Activated CD4-positive, alpha-beta T cell treated with anti-CD3 and anti-CD28 coated beads, Interleukin-2, amount 50 U/mL, for 48 hours (primary cell): ENCODE results near the gene ATP13A5.

Source experiments
- DNase-seq, 2 experiments: peaks; one replicate each; pipeline ENCODE4 v3.0.0-alpha.2; 2020

Gene ATP13A5

DNA sequence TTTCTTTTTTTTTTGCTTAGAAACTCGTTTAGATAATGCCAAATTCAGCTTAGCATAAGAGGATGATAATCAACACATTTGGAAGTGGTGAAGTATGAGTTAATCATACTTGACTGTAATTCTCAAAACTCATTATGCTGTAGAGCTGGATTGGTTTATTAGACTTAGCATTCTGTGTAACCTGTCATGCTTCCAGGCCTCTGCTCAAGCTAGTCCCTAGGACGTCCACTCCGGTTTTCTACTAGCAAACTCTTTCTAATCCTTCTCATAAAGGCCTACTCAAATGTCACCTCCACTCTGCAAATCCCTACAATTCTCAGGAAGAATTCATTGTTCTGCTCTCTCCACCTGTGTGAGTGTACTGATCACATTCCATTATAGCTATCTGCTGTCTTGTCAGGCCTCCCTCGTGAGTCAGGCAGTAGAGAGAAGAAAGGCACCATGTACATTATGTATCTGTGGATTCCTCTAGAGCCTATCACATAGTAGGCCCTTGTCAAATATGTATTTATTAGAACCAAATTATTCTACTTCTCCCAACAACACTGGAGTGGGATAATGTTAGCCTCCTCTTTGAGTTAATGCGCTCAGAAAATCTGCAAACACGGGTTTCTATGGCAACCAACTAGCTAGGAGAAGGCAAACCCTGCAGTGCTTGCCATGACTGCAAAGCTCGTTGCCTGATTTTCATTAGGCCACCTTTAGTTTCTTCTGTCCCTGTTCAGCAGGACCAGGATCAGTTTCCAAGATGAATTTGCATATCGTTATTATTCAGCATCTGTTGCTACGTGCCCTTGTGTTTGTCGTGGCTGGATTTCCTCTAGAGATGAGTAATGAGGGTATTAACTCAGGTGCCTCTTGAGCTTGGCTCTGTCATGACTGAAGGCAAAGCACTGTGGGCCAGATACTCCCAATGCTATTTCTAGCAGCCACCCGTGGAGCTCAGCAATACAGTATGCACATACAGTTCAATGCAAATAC is 30.7 kb downstream of the ATP13A5 start:
- DNase-seq: no peak

DNA sequence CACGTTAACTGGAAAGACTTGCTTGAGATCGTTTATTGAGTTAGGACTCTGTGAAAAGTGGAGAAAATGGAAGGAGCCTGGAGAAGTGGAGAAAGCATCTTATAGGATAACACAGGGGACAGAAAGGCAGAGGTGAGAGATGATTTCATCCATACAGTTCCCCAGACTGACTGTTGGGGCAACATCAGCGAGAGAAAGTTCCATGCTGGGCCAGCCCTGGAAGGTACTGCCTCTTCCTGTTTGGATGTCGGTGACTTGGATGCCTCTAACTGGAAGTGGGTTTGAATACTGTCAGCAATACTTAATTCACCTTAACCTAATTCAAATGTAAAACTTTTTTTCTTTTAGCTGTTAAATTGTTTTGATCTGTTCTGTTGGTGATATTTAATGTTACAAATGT is 32.3 kb downstream of the ATP13A5 start:
- DNase-seq: no peak

DNA sequence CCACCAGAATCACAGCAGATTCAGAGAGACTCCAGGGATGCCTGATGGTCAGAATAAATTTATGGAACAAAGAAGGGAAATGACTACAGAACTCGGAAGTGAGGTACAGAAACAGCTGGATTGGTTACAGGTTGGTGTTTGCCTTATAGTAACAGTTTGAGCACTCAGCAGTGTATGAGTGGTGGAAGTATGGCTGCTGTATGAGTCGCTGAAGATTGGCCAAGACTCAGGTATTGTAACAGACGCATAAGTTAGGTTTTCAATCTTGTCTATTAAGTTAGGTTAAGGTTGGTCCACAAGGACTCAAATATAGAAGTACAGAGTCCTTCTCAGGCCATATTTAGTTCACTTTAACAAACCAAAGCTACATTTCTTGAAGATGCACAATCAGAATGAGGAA is 33.1 kb downstream of the ATP13A5 start:
- DNase-seq: no peak

DNA sequence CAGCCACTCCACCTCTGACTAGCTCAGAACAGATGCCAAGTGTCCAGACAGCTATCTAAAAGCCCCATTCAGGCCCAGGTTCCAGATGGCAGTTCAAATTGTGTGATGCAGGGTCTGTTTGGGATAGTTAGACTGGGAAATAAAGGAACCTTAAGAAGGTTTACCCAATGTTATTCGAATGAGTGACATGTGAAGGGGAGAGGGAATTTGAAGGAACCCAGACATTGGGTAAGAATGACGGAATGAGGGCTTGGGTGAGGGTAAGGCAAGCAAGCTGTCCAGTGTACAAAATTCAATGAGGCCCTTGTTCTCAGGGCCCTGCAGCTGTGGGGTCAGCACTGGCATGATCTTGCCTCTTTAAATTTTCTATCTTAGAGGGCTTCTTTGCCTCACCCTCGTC is 34.1 kb downstream of the ATP13A5 start:
- no peak for DNase-seq

DNA sequence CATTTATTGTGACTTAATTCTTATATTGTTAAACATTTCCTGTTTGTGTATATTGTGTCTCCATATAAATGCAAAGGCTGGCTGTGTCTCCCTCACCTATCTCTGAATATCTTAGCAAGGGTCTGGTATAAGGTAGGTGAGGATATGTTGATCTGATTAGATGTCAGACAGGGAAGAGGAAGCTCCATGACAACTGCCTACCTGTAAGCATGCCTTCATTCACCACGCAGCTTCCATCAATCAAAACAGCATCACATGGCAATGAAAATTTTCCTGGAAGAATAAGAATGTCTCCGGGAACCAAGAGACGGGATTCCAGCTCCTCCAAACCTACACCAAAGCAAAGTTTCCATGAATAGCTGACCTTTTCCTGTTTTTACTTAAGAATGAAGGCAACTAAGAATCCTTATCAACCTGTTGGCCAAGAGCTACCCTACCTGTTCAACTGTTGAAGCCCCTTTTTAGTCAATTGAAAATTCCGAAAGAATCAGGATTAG is 34.8 kb downstream of the ATP13A5 start:
- DNase-seq: no peak

DNA sequence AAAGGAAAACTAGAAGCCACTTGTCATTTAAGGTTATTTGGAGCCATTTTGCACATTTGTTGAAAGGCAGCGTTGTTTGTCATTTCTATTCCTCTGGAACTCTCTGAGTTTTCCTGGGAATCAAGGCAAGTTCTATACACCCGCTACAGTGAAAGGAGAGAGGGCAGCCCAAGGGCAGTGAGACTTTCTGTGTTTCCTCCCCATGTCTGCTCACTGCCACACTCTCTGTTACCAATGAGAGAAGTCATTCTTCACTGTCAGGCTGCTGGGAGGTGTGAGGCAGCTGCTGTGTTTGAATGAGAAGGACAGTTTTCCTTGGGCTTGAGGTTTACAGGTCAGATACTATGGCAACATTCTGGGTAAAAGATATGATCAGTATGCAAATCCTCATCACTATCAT is 36.0 kb downstream of the ATP13A5 start:
- DNase-seq: no peak

DNA sequence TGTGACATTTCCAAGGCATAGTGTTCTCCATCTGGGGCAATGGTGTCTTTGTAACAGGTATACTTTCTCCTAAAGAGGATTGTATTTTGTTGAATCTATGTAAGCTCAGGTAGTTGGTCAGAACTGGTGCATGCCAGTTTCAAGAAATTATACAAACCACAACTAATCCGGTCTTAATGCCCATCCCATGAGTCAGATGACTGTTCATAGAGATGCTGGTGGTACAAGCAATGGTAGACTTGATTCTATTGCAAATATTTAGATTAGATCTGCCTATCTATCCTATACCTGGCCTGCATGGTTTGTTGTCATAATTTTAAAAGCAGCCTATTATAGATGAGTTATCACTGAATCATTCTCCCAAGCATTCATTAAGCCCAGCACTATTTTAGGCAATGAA is 43.5 kb downstream of the ATP13A5 start:
- DNase-seq: no peak

DNA sequence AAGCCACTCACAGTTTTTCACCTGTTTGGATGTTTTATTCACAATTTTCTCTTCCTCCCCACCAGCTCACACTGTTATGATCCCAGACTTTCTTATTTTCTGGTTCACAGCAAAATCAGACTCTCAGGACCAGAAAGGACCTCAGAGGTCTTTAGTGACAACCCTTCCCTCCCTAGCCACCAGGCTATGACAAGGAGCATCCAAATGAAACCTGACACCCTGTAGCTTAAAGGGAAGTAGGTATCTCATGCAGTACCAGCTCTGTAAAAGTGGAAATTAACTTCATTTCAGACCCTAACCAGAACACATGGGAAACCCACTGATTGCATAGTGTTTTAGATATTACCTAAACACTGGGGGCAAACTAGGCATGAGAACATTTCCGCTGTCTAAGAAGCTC is 45.3 kb downstream of the ATP13A5 start:
- DNase-seq: no peak

DNA sequence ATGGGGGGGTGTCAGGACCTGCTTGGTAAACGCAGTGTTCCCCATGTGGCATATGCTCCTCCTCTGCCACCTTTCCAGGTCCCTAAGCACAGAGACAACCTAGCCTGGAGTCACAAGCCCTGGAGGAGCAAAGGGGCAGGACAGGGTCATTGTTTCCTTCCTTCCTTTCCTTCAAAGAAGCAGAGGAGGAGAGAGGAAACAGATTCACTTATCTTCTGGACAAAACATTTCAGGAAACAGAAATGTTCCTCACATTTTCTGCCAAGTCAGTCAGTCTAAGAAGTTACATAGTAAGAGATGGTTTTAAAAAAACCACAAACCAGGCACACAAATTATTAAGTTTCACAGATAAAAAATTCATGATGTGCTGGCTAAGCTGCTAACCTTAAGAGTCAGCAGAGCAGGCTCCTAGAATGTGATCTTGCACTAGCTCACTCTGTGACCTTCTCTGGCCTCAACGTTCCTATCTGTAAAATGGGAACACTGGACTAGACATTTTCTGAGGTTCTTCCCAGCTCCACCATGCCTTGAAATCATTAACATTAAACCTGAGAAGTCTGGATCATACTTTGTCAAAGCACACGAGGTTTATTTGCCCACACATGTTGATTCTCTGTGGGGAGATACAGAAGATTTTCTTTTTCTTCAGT is 47.9 kb downstream of the ATP13A5 start:
- no peak for DNase-seq

DNA sequence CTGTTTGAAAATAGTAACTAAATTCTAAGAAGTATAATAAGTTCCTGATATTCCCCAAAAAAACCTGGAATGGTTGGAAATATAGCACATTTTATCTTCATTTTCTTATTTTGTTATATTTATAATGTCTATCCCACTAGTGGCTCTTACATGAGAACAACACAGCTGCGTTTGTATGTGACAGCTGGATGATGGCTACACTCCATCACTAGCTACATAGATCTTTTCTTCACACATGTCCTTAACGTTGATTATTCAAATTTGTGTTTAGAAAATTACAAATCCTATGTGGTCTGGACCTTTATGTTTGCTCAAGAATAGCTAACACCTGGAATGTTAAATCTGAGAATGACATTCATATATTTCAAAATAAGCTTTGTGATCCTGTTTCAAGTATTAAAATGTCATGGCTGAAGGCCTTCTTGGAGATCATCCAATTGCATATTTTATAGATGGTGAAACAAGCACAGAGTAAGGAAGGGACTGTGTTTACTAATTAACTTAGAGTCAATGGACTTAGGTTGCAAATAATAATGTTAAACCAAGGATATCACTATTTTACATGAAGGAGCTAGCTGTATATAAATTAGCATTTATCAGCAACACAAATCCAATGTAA is 60.8 kb downstream of the ATP13A5 start:
- DNase-seq: no peak

DNA sequence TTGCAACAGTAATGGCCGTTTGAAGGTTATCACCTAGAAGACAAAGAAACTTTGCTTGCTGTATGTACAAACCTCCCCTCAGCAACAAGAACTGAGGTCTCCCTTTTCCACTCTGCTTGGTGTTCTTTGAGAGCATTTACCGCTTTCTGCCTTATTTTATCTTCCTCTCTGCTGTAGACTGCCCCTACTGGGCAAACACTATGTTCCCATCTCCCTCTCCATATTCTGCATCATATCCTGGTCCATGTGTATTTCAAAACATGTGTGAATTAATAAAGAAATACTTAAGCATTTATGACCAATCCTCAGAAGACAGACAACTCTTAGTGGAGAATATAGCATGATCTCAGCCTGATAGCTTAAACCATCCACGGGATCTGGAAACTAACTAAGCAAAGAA is 64.4 kb downstream of the ATP13A5 start:
- no peak for DNase-seq

DNA sequence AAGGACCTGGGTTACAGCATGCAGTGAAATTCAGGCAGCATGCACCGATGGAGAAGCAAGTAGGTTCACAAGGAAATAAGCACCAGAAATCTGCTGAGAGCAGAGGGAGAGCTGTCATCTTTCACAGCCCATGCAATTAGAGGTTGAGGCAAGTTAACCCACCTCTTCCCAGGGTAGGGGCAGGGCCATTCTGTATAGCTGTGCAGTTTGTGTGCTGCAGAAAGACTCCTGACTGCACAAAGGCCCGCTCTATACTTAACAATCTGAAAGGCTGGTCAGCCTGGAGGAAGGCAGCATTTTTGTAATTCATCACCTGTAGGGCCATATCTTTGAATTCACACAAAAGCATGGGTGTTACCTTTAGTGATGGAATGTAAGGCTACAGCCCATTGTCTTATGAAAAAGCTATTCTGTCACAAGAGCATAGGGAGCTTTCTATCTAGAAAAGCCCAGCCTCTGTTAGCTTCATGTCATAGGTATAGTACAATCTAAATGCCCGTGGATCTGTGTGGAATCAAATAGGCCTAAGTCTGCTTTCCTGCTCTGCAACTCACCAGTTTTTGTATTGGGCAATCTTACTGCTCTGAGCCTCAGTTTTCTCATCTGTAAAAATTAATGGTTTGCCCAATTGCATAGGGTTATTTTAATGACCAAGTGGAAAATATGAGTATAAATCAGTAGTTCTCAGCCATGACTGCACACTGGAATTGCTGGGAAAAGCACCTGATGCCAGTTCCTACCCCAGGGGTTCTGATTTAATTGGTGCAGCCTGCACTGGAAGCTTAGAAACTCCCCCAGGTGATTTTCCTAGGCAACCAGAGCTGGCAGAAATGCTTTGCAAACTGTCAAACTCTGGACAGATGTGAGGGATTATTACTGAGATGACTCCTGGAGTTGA is 65.2 kb downstream of the ATP13A5 start:
- DNase-seq: no peak

DNA sequence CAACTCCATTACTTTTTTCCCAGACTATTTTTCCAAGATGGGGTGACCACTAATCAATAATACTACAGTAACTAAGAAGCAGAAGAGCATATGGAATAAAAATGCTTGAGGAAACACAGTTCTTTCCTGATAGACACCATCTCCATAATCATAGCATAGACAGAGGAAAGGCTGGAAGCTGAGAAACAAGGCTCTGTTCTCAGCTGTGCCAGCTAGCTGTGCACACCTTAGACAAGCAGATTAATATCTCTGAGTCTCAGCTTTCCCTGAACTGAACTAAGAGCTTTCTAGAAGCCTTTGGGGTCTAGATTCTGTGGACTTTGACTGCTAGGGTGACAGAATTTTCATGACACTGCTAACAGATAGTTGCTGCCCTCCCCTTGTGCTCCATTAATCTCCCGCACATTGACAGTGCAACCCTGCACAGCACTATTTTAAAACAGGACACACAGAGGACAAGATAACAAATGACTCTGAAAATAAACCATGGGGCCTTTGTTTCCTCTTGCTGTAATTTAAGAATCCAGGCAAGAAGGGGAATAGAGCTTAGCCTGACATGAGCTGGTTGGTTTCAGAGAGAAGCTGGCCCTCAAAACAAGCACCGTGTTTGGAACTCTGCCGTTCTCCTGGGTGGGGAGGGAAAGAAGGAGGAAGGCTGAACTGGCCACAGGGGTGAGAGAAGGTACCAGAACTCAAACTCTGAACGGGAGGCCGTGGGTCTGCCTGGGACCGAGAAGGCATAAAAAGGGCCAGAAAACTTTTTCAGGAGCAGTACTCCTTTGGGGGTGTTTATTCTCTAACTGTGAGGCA is 67.4 kb downstream of the ATP13A5 start:
- DNase-seq: no peak

DNA sequence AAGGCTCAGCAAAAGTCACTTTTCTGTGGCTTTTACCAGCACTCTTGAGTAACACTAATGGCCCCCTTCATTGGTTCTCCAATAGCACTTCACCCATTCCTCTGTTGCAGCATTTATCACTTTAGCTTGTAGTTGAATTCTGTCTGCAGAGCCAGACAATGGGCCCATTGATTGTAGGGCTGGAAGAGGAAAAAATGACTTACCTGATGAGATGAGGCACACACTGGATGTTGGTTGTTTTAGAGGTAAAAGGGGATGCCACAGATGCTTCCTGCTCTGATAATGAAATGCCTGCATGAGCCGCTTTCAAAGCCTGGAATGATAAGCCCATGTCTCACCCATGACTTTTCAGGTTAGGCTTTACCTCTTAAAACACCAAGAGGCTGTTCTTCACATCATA is 73.2 kb downstream of the ATP13A5 start:
- DNase-seq: no peak

DNA sequence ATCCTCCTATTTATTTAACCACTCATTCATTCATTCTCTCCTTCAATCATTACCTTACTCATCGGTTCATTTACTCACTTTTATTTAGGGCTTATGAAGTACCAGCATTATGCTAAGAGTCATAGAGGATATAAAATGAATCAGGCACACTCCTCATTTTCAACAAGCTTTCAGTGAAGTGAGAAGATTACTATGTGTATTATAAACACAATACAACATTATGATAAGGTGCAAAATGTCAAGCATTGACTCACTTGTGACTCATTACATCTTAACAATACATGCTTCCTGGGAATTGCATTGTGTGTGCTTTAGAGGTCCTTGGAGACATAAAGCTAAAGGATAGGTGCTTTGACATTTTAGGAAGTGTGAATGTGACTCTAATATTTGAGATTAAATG is 77.1 kb downstream of the ATP13A5 start:
- no peak for DNase-seq

DNA sequence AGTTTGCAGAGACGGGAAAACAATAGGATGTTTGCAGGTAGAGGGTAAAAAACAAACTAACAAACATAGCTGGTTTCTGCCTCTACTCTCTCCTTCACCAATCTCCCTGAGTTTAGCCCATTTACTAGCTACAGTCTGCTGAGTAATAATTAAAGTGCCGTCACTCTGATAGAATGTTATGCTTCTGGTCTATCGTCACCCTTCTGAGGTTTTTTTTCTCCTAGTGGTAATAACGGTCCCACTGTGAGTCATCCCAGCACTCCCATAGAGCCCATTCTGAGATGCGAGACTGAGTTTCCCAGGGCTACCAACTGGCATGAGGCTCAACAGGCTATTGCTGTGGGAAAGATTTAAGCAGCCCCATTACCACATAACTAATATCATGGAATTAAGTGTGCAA is 81.1 kb downstream of the ATP13A5 start:
- DNase-seq: no peak

DNA sequence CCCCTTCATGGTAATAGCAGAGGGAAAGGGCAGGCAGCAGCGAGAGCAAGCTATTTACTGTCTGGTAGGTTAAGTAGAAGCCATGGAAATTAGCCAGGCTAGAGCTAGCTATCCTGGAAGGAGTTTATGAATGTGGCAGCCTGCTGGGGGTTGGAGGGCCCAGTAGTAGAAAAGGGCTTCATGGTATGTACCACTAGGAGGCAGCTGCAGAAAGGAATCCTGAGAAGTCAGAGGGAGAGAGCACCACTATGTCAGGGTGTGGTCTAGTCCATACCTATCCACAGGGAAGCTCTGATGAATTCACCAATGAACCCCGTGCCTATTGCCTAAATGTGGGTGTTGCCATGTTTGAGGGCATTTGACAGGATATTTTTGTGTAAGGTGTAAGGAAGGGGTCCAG is 82.6 kb downstream of the ATP13A5 start:
- DNase-seq: no peak

DNA sequence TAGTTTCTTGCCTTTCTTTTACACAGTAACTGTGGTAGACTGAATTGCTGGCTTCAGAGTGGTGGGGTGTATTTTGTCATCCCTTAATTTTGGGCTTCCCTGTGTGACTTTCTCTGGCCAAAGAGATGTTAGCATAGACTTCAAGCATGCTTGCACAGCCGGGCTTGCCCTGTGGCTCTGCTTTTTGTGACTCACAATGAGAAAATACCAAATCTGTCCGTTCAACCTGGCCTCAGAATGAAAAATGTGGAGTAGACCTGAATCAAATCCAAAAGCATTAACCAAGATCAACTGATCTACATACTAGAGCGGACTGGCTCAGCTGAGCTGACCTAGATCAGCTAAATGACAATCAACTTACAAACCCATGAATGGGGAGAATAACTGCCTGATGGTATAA is 86.2 kb downstream of the ATP13A5 start:
- DNase-seq: no peak

DNA sequence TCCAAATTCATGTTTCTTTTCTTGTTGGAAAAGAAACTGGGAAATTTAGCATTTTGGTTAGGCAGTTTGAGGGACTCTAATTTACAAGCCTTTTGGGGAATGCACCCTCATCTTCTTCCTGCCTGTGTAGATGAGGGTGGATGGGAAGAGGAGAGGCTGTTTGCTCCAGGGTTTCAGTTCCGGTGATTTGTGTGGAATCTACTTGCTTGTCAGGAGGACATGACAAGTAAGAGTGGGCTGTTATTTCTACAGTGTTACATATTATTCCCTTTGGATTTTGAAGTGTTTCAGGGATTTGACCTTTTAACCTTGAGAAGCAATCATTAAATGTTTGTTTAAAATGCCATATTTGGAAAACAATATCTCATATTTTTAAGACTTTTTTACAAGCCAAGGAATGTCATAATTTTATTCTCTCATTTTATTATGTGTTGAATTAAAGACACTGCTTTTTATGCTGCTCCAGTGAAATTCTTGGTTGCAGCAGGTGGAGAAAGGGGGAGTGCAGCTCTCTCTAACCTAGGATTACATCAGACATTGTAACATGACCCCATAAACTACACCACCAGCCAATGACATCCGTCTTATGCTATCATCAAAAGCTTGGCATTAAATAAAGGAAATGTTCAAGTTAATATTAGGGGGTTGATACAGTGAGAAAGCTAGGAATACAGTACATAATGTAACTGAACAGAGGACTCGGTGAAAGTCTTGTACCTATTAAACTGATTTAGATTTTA is 107.3 kb downstream of the ATP13A5 start:
- no peak for DNase-seq

DNA sequence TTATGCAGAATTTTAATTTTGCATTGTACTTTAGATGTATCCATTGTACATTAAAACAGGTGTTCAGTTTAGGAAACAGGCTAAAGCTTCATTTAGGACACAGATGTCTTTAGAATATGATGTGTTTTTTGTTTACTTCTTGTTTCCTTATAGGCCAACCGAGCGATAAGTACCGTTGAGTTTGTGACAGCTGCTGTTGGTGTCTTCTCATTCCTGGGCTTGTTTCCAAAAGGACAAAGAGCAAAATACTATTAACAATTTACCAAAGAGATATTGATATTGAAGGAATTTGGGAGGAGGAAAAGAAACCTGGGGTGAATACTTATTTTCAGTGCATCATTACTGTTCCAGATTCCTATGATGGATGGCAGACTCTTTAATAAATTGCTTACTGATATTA is 108.1 kb downstream of the ATP13A5 start:
- no peak for DNase-seq
